HepG2 (cell line): ENCODE results near the gene LAMA5.

Experiments
- CAMTA2 ChIP-seq: sonication (generic); formaldehyde crosslinking; IDR thresholded peaks from 2 replicates; pipeline ENCODE4 v1.4.0; 2020; ENCODE audit warnings: mild to moderate bottlenecking, missing genetic modification reagents, borderline replicate concordance
- CBX5 ChIP-seq: sonication (generic); formaldehyde crosslinking; IDR thresholded peaks from 2 replicates; pipeline ENCODE4 v1.4.0; 2020; ENCODE audit warnings: missing genetic modification reagents, borderline replicate concordance
- ELF4 ChIP-seq: sonication (generic); formaldehyde crosslinking; IDR thresholded peaks from 2 replicates; pipeline ENCODE4 v1.5.0; 2020; ENCODE audit warnings: missing genetic modification reagents, mild to moderate bottlenecking, moderate library complexity, borderline replicate concordance
- EZH2 ChIP-seq: conservative IDR thresholded peaks from 2 replicates; pipeline ENCODE4 v1.6.1; 2012; ENCODE audit warnings: mild to moderate bottlenecking, low read depth, low read length, moderate library complexity
- HOXA7 ChIP-seq: sonication (generic); formaldehyde crosslinking; IDR thresholded peaks from 2 replicates; pipeline ENCODE4 v1.8.1; 2022; ENCODE audit warnings: mild to moderate bottlenecking, missing genetic modification reagents, moderate library complexity
- NONO ChIP-seq, 2 experiments: fragments of 450-650 bp in 1 of 2; sonication (generic) in 1 of 2; formaldehyde crosslinking in 1 of 2; IDR thresholded peaks in 1 of 2; conservative IDR thresholded peaks in 1 of 2; 2 replicates each; pipeline versions ENCODE4 v1.6.1 to v1.8.0; 2017 to 2022; ENCODE audit warnings: mild to moderate bottlenecking in 1 of 2, missing genetic modification reagents in 1 of 2, moderate library complexity in 1 of 2
- POLR2A ChIP-seq, 2 experiments: IDR thresholded peaks; 2 replicates each; pipeline ENCODE4 v1.6.1; 2011; ENCODE audit warnings: low read depth in 2 of 2, low read length in 2 of 2, mild to moderate bottlenecking in 1 of 2, moderate library complexity in 1 of 2; ENCODE audit not compliant: insufficient read depth in 1 of 2
- ZNF24 ChIP-seq: fragments of 450-650 bp; IDR thresholded peaks from 2 replicates; pipeline ENCODE4 v1.6.1; 2017; ENCODE audit warnings: antibody characterized with exemption, mild to moderate bottlenecking
- ZNF382 ChIP-seq: sonication (generic); formaldehyde crosslinking; IDR thresholded peaks from 2 replicates; pipeline ENCODE4 v1.5.0; 2020; ENCODE audit warnings: missing genetic modification reagents, mild to moderate bottlenecking, borderline replicate concordance
- TF ChIP-seq, protein P1 (sequence below): sonication (generic); formaldehyde crosslinking; IDR thresholded peaks from 2 replicates; pipeline ENCODE4 v1.4.0; 2020; ENCODE audit warnings: mild to moderate bottlenecking, missing genetic modification reagents
- TF ChIP-seq, protein P2 (sequence below): IDR thresholded peaks from 2 replicates; pipeline ENCODE4 v1.6.1; 2016
- TF ChIP-seq, protein P3 (sequence below): sonication (generic); formaldehyde crosslinking; IDR thresholded peaks from 2 replicates; pipeline ENCODE4 v1.4.0; 2020; ENCODE audit warnings: low read depth, missing genetic modification reagents
- TF ChIP-seq, protein P4 (sequence below): IDR thresholded peaks from 2 replicates; pipeline ENCODE4 v1.6.1; 2012; ENCODE audit warnings: inconsistent platforms
- TF ChIP-seq, protein P5 (sequence below): IDR thresholded peaks from 2 replicates; pipeline ENCODE4 v1.6.1; 2018; ENCODE audit warnings: missing genetic modification reagents, mild to moderate bottlenecking, missing compliant biosample characterization

DNA sequence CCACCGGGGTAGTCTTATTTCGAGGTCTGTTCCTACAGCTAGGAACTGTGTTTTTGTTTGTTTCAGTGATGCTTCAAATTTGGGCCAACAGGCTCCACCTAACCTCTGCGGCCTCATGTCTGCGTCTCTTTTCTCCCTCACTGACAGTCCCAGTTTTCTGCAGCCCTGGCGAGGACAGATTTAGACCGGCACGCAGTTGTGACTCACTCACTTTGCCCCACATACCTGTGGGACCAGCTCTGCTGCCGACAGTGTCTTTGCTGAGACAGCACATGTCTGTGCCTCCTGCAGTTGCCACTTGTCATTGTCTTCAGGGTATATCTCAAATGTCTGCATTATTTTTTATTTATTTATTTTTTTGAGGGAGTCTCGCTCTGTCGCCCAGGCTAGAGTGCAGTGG, 99.6 kb downstream of the LAMA5 start:
- TF ChIP-seq, protein P1, sequence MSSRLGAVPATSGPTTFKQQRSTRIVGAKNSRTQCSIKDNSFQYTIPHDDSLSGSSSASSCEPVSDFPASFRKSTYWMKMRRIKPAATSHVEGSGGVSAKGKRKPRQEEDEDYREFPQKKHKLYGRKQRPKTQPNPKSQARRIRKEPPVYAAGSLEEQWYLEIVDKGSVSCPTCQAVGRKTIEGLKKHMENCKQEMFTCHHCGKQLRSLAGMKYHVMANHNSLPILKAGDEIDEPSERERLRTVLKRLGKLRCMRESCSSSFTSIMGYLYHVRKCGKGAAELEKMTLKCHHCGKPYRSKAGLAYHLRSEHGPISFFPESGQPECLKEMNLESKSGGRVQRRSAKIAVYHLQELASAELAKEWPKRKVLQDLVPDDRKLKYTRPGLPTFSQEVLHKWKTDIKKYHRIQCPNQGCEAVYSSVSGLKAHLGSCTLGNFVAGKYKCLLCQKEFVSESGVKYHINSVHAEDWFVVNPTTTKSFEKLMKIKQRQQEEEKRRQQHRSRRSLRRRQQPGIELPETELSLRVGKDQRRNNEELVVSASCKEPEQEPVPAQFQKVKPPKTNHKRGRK = no peak
- TF ChIP-seq ZNF382 (no peak), HOXA7 (CRISPR knock-in tag) (no peak), ZNF24 (no peak), EZH2 (no peak), CAMTA2 (CRISPR knock-in tag) (no peak), ELF4 (CRISPR knock-in tag) (no peak), NONO (IDR thresholded peaks at IDR 0.05) (no peak), NONO (CRISPR knock-in tag; conservative IDR thresholded peaks at IDR 0.05) (no peak), POLR2A (IDR thresholded peaks at IDR 0.05; ENCODE audit: insufficient read depth in 1 of 2, low read depth in 2 of 2, low read length in 2 of 2) (no peak), CBX5 (no peak)
- TF ChIP-seq, protein P2, sequence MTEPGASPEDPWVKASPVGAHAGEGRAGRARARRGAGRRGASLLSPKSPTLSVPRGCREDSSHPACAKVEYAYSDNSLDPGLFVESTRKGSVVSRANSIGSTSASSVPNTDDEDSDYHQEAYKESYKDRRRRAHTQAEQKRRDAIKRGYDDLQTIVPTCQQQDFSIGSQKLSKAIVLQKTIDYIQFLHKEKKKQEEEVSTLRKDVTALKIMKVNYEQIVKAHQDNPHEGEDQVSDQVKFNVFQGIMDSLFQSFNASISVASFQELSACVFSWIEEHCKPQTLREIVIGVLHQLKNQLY (CRISPR knock-in tag) = no peak
- TF ChIP-seq, protein P3, sequence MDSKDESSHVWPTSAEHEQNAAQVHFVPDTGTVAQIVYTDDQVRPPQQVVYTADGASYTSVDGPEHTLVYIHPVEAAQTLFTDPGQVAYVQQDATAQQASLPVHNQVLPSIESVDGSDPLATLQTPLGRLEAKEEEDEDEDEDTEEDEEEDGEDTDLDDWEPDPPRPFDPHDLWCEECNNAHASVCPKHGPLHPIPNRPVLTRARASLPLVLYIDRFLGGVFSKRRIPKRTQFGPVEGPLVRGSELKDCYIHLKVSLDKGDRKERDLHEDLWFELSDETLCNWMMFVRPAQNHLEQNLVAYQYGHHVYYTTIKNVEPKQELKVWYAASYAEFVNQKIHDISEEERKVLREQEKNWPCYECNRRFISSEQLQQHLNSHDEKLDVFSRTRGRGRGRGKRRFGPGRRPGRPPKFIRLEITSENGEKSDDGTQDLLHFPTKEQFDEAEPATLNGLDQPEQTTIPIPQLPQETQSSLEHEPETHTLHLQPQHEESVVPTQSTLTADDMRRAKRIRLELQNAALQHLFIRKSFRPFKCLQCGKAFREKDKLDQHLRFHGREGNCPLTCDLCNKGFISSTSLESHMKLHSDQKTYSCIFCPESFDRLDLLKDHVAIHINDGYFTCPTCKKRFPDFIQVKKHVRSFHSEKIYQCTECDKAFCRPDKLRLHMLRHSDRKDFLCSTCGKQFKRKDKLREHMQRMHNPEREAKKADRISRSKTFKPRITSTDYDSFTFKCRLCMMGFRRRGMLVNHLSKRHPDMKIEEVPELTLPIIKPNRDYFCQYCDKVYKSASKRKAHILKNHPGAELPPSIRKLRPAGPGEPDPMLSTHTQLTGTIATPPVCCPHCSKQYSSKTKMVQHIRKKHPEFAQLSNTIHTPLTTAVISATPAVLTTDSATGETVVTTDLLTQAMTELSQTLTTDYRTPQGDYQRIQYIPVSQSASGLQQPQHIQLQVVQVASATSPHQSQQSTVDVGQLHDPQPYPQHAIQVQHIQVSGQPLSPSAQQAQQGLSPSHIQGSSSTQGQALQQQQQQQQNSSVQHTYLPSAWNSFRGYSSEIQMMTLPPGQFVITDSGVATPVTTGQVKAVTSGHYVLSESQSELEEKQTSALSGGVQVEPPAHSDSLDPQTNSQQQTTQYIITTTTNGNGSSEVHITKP (CRISPR knock-in tag) = no peak
- TF ChIP-seq, protein P4, sequence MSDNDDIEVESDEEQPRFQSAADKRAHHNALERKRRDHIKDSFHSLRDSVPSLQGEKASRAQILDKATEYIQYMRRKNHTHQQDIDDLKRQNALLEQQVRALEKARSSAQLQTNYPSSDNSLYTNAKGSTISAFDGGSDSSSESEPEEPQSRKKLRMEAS = no peak
- TF ChIP-seq, protein P5, sequence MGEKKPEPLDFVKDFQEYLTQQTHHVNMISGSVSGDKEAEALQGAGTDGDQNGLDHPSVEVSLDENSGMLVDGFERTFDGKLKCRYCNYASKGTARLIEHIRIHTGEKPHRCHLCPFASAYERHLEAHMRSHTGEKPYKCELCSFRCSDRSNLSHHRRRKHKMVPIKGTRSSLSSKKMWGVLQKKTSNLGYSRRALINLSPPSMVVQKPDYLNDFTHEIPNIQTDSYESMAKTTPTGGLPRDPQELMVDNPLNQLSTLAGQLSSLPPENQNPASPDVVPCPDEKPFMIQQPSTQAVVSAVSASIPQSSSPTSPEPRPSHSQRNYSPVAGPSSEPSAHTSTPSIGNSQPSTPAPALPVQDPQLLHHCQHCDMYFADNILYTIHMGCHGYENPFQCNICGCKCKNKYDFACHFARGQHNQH = no peak
